Eye (tissue), 1 donor: Measurements from ENCODE around the gene COL6A1.
"Not testable (repeated sequence)": the region's sequence is repeated elsewhere in the genome, so short reads cannot be mapped to it uniquely, and the experiment has no call there.

Experiments used
- DNase-seq: peaks from one replicate; pipeline ENCODE4 v3.0.0-alpha.2; 2015

The COL6A1 gene

GRCh38 chr21:45996311-45997204 lies 15.0 kb downstream of the COL6A1 start:
- no peak for DNase-seq

DNA sequence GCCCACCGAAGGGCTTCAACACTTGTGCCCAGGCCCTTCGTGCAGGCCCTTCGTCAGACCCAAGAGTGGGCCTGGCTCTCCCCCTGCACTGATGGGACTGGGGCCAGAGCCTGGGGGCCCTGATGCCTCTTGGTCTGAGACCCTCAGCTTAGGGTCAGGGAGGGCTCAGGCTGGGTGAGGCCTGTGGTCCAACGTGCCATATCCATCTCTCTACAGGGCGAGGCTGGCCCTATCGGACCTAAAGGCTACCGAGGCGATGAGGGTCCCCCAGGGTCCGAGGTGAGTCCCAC lies 15.6 kb downstream of the COL6A1 start:
- no peak for DNase-seq

DNA sequence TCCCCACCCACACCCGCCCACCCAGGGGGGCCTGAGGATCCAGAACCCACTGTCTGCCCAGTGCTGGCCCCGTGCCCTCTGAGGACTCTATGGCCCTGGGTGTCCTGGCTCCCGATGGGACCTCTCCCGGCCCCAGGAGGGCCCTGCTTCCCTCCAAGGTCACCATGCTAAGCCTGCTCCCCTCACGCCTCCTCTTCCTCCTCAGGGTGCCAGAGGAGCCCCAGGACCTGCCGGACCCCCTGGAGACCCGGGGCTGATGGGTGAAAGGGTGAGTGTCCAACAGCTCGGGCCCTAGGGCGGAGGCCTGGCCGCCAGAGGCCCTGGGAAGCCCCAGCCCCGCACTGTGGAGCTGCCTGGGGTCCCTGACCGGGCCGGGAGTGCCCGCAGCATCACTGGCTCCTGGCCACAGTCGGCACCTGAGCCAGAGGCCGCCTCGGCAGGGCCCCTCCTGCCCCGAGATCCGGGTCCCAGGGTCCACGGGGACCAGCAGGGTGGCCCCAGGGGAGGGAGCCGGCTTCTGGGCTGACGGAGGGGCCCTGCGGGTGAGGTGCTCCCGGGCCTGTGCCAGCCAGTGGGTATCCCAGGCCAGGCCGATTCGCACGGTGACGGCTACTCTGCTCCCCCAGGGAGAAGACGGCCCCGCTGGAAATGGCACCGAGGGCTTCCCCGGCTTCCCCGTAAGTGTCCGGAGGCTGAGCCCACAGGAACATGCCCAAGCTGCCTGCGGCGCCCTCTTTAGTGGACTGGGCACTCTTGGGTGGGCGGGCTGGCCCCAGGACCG lies 16.1 kb downstream of the COL6A1 start:
- no peak for DNase-seq

GRCh38 chr21:45998276-45998701 lies 16.7 kb downstream of the COL6A1 start:
- no peak for DNase-seq

DNA sequence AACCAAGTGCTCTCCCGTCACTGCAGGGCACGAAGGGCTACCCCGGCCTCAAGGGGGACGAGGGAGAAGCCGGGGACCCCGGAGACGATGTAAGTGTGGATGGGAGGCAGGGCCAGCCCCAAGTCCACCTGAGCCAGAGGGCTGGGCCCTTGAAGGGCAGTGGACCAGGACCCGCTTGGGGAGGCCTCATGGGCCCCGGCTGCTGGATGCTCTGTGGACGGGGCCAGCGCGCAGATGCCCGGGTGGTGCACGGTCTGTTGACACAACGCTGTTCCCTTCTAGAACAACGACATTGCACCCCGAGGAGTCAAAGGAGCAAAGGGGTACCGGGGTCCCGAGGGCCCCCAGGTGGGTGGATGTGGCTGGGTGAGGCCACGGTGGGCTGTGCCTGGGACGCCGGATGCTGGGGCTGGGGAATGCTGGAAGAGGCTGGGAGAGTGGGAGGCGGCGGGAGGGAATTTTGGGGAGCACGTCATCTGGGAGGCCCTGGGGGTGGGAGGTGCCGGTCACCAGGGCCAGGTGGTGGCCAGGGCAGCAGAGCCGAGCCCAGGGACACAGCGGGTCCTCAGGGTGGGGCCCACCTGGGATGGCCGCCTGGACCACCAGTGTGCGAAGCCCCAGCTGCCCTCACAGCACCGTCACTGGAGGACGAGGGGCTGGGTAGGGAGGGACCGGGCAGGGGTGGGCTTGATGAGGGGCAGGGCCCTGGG lies 17.5 kb downstream of the COL6A1 start:
- DNase-seq = no peak

- no peak for DNase-seq
These were observed 18.1 kb downstream of the COL6A1 start for GRCh38 chr21:45999581-46000181.

GRCh38 chr21:46000182-46000730 lies 18.7 kb downstream of the COL6A1 start:
- no peak for DNase-seq

- DNase-seq = no peak
These were observed 19.4 kb downstream of the COL6A1 start for GRCh38 chr21:46000731-46001641.

DNA sequence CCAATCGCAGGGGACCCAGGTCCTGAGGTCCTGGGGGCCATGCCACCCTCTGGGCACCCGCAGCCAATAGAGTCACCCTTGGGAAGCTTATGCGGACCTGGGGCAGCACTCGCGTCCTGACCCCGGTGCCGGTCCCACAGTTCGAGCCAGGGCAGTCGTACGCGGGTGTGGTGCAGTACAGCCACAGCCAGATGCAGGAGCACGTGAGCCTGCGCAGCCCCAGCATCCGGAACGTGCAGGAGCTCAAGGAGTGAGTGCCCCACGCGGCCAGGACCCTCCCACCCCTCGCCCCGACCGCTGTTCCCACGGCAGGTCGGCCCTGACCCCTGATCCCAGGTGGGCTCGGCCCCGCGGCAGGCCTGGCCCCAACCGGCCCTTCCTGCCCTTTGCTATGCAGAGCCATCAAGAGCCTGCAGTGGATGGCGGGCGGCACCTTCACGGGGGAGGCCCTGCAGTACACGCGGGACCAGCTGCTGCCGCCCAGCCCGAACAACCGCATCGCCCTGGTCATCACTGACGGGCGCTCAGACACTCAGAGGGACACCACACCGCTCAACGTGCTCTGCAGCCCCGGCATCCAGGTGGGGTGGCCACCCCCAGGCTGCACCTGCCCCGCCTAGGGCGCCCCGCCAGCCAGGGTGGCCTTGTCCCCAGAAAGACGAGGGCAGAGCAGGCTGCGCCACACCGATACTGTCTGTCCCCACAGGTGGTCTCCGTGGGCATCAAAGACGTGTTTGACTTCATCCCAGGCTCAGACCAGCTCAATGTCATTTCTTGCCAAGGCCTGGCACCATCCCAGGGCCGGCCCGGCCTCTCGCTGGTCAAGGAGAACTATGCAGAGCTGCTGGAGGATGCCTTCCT lies 20.5 kb downstream of the COL6A1 start:
- no peak for DNase-seq

DNA sequence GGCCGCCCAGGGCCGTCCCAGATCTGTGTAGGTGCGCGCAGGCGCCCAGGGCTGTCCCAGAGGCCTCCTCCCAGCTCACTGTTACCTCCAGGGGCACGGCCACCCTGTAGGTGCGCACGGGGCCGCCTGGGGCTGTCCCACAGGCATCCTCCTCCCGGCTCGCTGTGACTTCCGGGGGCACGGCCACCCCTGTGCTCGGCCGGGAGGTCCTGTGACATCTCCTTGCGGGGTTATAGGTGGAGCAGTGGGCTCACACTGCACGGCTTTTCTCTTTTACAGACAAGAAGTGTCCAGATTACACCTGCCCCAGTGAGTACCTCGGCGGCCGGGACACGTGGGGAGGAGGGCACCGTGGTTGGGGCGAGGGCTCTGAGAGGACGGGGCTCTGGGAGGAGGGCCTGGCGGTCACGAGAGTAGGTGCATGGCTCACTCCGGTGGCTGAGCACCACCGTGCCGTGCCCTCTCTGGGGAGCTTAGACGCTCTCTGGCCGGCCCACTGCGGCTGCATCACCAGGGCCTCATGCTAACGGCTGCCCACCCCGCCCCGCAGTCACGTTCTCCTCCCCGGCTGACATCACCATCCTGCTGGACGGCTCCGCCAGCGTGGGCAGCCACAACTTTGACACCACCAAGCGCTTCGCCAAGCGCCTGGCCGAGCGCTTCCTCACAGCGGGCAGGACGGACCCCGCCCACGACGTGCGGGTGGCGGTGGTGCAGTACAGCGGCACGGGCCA lies 21.4 kb downstream of the COL6A1 start:
- DNase-seq = no peak

- no peak for DNase-seq
These were observed 22.0 kb downstream of the COL6A1 start for GRCh38 chr21:46003575-46004007.

DNA sequence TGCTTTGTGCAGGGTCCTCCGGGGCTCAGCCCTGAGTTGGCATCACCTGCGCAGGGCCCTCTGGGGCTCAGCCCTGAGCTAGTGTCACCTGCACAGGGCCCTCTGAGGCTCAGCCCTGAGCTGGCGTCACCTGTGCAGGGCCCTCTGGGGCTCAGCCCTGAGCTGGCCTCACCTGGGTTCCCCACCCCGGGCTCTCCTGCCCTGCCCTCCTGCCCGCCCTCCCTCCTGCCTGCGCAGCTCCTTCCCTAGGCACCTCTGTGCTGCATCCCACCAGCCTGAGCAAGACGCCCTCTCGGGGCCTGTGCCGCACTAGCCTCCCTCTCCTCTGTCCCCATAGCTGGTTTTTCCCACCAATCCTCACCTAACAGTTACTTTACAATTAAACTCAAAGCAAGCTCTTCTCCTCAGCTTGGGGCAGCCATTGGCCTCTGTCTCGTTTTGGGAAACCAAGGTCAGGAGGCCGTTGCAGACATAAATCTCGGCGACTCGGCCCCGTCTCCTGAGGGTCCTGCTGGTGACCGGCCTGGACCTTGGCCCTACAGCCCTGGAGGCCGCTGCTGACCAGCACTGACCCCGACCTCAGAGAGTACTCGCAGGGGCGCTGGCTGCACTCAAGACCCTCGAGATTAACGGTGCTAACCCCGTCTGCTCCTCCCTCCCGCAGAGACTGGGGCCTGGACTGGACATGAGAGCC lies 22.7 kb downstream of the COL6A1 start:
- DNase-seq = no peak

GRCh38 chr21:46005081-46005480 lies 23.5 kb downstream of the COL6A1 start:
- no peak for DNase-seq

- no peak for DNase-seq
These were observed 23.9 kb downstream of the COL6A1 start for GRCh38 chr21:46005481-46005881.

DNA sequence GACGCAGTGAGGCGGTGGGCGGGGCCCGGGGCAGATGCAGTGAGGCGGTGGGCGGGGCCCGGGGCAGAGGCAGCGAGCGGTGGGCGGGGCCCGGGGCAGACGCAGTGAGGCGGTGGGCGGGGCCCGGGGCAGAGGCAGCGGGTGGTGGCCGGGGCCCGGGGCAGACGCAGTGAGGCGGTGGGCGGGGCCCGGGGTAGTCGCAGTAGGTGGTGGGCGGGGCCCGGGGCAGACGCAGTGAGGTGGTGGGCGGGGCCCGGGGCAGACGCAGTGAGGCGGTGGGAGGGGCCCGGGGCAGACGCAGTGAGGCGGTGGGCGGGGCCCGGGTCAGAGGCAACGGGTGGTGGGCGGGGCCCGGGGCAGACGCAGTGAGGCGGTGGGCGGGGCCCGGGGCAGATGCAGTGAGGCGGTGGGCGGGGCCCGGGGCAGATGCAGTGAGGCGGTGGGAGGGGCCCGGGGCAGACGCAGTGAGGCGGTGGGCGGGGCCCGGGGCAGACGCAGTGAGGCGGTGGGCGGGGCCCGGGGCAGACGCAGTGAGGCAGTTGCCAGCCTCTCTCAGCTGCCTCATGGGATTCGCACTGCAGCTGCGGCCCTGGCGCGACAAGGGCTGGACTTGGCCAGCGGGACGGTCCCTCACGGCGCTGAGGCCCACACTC lies 24.4 kb downstream of the COL6A1 start:
- DNase-seq = not testable (repeated sequence)

GRCh38 chr21:46006547-46007491 lies 25.2 kb downstream of the COL6A1 start:
- DNase-seq = no peak

DNA sequence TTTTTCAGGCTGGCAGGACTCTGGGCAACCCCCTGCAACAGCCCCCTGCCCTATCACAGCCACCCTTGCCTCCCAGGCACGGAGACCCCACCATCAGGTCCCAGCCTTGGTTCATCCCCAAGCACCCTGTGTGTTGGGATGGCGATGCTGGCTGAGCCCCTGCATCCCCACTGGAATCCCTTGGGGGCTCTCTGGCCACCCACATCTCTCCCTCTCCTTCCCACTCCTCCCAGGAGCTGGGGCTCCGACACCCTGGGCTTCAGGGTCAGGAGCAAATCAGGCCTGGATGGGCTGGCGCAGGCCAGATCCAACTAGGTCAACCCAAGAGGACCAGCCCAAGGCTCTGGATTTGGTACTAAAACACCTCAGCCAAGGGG lies 25.9 kb downstream of the COL6A1 start:
- no peak for DNase-seq
